Progenitor cell of endocrine pancreas (in vitro differentiated cells): Measurements from ENCODE around the gene KRT85. TPM values are rescaled to one million over a fixed set of nuclear protein-coding genes. Genes with fewer than 3 reads are reported as not detected.

Source experiments
- DNase-seq: peaks from one replicate; pipeline ENCODE4 v3.0.0; 2021; ENCODE audit warnings: low spot score; ENCODE audit not compliant: unreplicated experiment
- H3K27ac Mint-ChIP-seq: 2 replicates; pipeline ENCODE4 v1.8.0; 2021; ENCODE audit warnings: mild to moderate bottlenecking, moderate library complexity, mixed read lengths
- H3K27me3 Mint-ChIP-seq: 2 replicates; pipeline ENCODE4 v1.8.0; 2021; ENCODE audit warnings: mixed read lengths
- H3K36me3 Mint-ChIP-seq: 2 replicates; pipeline ENCODE4 v1.8.0; 2022; ENCODE audit warnings: mixed read lengths; ENCODE audit not compliant: insufficient read depth
- H3K4me1 Mint-ChIP-seq: 2 replicates; pipeline ENCODE4 v1.8.0; 2021; ENCODE audit warnings: low read depth, mixed read lengths
- H3K4me3 Mint-ChIP-seq: 2 replicates; pipeline ENCODE4 v1.8.0; 2021; ENCODE audit warnings: low read depth, mild to moderate bottlenecking, moderate library complexity, mixed read lengths
- H3K9me3 Mint-ChIP-seq: 2 replicates; pipeline ENCODE4 v1.8.0; 2021; ENCODE audit warnings: low read depth, mixed read lengths
- total RNA-seq: library from RNA; stranded (reverse); gene quantifications from 2 replicates; pipeline ENCODE4 v1.2.1, GENCODE V29; 2021
- TF ChIP-seq, protein P1 (sequence below): fragments of 200-600 bp; sonication (generic); IDR thresholded peaks from one replicate; pipeline ENCODE4 v1.5.0; 2021; ENCODE audit warnings: antibody characterized with exemption, mild to moderate bottlenecking; ENCODE audit not compliant: unreplicated experiment

Gene KRT85
- total RNA-seq, 1 donor from 2014 or later: not detected

DNA sequence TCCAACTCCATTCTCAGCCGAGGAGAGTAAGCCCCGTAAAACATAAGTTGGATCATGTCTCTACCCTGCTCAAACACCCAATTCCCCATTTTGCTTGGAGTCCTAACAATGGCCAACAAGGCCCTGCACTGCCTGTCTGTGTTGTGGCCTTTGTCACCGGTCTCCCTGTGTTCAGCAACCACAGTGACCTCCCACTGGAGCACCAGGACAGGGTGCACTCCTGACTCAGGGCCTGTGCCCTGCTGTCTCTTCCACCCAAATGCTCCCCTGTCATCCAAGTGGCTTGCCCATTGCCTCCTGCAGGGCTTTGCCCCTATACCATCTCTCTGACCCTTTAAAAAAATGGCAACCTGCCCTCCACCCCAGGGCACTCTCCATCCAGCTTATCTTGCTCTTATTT lies 4.4 kb upstream of the KRT85 start:
- no peak overlapping the region for H3K27ac Mint-ChIP-seq
- TF ChIP-seq, protein P1, sequence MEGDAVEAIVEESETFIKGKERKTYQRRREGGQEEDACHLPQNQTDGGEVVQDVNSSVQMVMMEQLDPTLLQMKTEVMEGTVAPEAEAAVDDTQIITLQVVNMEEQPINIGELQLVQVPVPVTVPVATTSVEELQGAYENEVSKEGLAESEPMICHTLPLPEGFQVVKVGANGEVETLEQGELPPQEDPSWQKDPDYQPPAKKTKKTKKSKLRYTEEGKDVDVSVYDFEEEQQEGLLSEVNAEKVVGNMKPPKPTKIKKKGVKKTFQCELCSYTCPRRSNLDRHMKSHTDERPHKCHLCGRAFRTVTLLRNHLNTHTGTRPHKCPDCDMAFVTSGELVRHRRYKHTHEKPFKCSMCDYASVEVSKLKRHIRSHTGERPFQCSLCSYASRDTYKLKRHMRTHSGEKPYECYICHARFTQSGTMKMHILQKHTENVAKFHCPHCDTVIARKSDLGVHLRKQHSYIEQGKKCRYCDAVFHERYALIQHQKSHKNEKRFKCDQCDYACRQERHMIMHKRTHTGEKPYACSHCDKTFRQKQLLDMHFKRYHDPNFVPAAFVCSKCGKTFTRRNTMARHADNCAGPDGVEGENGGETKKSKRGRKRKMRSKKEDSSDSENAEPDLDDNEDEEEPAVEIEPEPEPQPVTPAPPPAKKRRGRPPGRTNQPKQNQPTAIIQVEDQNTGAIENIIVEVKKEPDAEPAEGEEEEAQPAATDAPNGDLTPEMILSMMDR: no peak
- H3K4me3 Mint-ChIP-seq: no peak overlapping the region
- peaks cover 56% of the 10 kb centered on the region for H3K27me3 Mint-ChIP-seq
- DNase-seq: no peak
- no peaks in the 10 kb centered on the region for H3K9me3 Mint-ChIP-seq
- H3K4me1 Mint-ChIP-seq: peaks cover 5% of the 10 kb centered on the region
- H3K36me3 Mint-ChIP-seq: no peaks in the 10 kb centered on the region

DNA sequence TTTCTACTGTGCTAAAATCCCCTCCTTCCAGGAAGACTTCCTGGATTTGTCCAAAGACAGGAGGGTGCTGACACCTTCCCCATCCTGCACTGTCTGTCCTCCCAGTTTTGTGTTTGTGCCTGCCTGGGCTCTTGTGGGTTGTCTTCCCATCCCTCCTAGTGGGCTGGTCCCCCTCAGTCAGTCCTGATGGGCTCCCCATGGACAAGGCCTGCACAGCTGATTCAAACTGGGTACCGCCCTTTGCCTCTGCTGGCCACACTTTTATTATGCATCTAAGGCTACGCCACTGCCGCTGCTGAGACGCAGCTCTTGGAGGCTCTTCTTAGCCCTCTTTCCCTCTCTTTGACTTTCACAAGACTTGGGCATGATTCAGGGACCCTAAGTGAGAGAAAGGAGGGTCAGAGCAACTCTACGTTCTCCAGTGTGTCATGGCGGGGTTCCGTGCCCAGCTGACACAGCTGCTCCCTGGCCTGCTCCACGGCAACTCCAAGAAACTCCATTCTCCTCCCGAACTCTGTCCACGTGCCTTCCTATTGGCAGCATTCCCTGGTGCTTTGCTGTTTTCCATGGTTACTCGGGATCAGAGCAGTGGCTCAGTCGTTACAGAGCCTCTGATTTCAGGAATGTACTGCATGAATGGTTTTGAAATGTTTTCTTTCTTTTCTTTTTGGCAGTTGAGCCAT lies 3.8 kb upstream of the KRT85 start:
- TF ChIP-seq, protein P1: no peak
- H3K9me3 Mint-ChIP-seq: no peaks in the 10 kb centered on the region
- H3K27ac Mint-ChIP-seq: peak overlapping the region; percentile 51
- peaks cover 54% of the 10 kb centered on the region for H3K27me3 Mint-ChIP-seq
- H3K4me3 Mint-ChIP-seq: no peak overlapping the region
- H3K36me3 Mint-ChIP-seq: no peaks in the 10 kb centered on the region
- H3K4me1 Mint-ChIP-seq: peaks cover 5% of the 10 kb centered on the region
- no peak for DNase-seq

DNA sequence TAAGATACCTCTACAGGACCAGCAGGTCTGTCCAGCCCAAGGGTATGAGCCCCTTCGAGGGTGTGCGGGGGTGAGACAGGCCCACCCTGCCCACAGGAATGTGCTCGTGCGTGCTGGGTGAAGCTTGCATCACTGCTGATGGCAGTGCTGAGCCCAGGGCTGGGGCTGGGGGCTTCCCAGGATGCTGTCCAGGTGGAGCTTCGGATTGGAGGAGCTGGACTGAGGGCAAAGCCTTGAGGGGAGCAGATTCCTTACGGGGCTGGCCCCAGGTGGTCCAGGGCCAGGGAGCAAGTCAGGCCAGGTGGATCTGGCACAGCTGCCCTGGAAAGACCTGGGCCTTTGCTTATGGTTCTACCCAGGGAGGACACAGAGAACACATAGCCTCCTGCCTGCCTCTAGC lies 2.5 kb upstream of the KRT85 start:
- no peak overlapping the region for H3K4me3 Mint-ChIP-seq
- no peak overlapping the region for H3K27ac Mint-ChIP-seq
- H3K36me3 Mint-ChIP-seq: no peaks in the 10 kb centered on the region
- TF ChIP-seq, protein P1: no peak
- H3K27me3 Mint-ChIP-seq: peaks cover 53% of the 10 kb centered on the region
- no peaks in the 10 kb centered on the region for H3K9me3 Mint-ChIP-seq
- H3K4me1 Mint-ChIP-seq: no peaks in the 10 kb centered on the region
- DNase-seq: no peak

DNA sequence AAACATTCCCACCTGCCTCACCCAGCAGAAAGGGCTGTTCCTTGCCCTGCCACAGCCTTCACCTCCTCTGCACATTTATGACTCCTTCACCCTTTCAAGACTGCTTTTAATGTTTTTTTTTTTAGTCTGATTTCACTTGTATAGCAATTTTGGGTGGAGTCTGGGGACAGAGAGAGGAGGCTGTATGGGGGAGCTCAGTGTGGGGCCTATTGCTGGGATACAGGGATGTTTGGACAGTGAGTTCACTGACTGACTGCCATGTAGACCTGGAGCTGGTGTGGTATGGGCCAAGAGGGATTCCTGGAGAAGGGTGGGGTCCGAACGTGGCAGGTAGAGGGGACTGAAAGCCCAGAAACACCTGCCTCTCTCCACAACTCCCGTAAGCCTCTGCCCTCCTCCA lies 1.9 kb upstream of the KRT85 start:
- TF ChIP-seq, protein P1: no peak
- no peaks in the 10 kb centered on the region for H3K4me1 Mint-ChIP-seq
- H3K36me3 Mint-ChIP-seq: no peaks in the 10 kb centered on the region
- H3K27me3 Mint-ChIP-seq: peaks cover 59% of the 10 kb centered on the region
- DNase-seq: no peak
- no peak overlapping the region for H3K27ac Mint-ChIP-seq
- no peak overlapping the region for H3K4me3 Mint-ChIP-seq
- no peaks in the 10 kb centered on the region for H3K9me3 Mint-ChIP-seq

DNA sequence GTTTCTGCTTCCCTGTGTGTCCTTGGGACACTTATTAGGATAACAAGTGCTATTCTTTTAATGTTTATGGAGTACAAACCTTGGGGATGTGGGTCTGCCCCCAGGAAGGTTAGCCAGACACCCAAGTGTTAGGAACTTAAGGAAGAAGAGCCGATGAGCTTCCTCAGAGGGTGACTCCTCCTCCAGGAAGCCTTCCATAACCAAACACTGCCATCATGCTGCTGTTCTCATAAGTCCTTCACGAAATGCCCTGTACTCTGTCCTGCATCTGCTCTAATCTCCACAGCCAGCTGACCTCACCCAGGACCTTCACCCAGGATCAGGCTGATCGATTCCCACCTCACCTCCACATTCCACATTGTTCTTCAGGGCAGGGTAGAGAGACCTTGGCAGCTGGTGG lies 1.2 kb upstream of the KRT85 start:
- no peaks in the 10 kb centered on the region for H3K9me3 Mint-ChIP-seq
- H3K4me3 Mint-ChIP-seq: no peak overlapping the region
- TF ChIP-seq, protein P1: no peak
- H3K4me1 Mint-ChIP-seq: no peaks in the 10 kb centered on the region
- DNase-seq: no peak
- H3K27ac Mint-ChIP-seq: no peak overlapping the region
- H3K36me3 Mint-ChIP-seq: no peaks in the 10 kb centered on the region
- H3K27me3 Mint-ChIP-seq: peaks cover 63% of the 10 kb centered on the region
